Forelimb muscle (tissue), 1 donor: ENCODE measurements around the gene DCAF8L2. TPM values are rescaled to one million over a fixed set of nuclear protein-coding genes. Genes with fewer than 3 reads are reported as not detected.

Experiments
- polyA plus RNA-seq: library from polyadenylated mRNA; unstranded; fragments of 120-200 nt; gene quantifications from one replicate; pipeline ENCODE4 v1.2.1, GENCODE V29; 2013; ENCODE audit not compliant: insufficient read length

Gene DCAF8L2
- polyA plus RNA-seq, 1 donor = not detected

Other genes starting within 250 kb of the DCAF8L2 start
- not detected for gene PPP4R3C, start 127.0 kb upstream of the DCAF8L2 start, polyA plus RNA-seq
- not detected for gene MAGEB10, start 217.6 kb downstream of the DCAF8L2 start, polyA plus RNA-seq